Eye (tissue), 1 donor: ENCODE measurements around the gene TESK1.

ENCODE experiments used
- DNase-seq: peaks from one replicate; pipeline ENCODE4 v3.0.0-alpha.2; 2015

TESK1 gene

GRCh38 chr9:35649431-35650340 lies 44.6 kb downstream of the TESK1 start:
- DNase-seq: no peak

- peak; percentile 28 for DNase-seq
These were observed 45.5 kb downstream of the TESK1 start, which contains the start of gene SIT1 for GRCh38 chr9:35650341-35651158. Gene SIT1 (minus strand): TSS chr9:35650931. CDS start chr9:35650853, 78 bp downstream.

GRCh38 chr9:35651956-35652828 lies 47.1 kb downstream of the TESK1 start:
- no peak for DNase-seq

- no peak for DNase-seq
These were observed 47.8 kb downstream of the TESK1 start for GRCh38 chr9:35652829-35653209.

- DNase-seq: no peak
These were observed 48.5 kb downstream of the TESK1 start for GRCh38 chr9:35653611-35654010.

- DNase-seq: peak; percentile 31
These were observed 51.3 kb downstream of the TESK1 start for GRCh38 chr9:35656348-35656747.

- no peak for DNase-seq
These were observed 51.9 kb downstream of the TESK1 start for GRCh38 chr9:35656831-35657545.

GRCh38 chr9:35657546-35658136 lies 52.6 kb downstream of the TESK1 start, which contains the start of gene RMRP:
Gene RMRP (minus strand): TSS chr9:35658019.
- DNase-seq: peak; percentile 99

GRCh38 chr9:35658137-35658967 lies 53.3 kb downstream of the TESK1 start, which contains the start of gene CCDC107:
Gene CCDC107 (plus strand): TSS chr9:35658292. CDS start chr9:35658380, 88 bp downstream.
- peak; percentile 98 for DNase-seq

GRCh38 chr9:35658968-35659220 lies 53.8 kb downstream of the TESK1 start:
- DNase-seq: no peak

GRCh38 chr9:35659340-35659739 lies 54.3 kb downstream of the TESK1 start:
- DNase-seq: peak; percentile 62
